NCI-H1694 treated with DMSO at 0.1 percent for 48 hours (cell line): Measurements from ENCODE around the gene THAP8.
A peak's percentile ranks its signal among the peaks of the same experiment; 100 is the strongest.

Source experiments
- DNase-seq: peaks from one replicate; lab custom pipeline; 2025; lab: John Stamatoyannopoulos, UW

The THAP8 gene

DNA sequence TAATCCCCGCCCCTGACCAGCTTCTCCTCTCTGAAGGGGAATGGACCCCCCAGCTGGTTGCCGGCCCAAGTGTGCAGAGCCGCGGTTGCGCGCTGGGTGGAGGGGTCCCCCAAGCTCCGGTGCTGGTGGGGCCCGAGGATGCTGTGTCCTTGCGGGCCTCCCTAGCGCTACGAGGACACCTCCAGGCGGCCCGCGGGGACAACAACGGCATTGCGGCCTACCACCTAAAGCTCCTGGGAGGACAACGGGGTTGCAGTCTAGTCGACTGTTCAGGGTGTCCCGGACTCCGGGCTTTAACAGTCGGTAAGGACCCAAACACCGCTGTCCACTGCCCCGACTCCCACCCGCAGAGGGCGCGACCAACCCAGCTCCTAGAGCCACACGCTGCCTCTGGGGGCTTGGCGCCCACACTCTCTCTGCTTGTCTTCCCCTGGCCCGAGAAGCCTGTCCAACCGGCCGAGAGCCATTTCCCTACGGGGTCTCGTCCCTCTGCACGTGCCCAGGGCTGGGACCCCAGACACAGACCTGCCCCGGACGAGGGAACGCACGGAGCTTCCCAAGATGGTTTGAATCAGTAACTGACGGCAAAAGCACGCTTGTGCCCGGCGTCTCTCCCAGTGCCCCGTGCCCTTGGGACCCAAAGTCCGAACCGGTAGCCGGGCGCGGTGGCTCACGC lies 60.0 kb downstream of the THAP8 start:
- DNase-seq = no peak

DNA sequence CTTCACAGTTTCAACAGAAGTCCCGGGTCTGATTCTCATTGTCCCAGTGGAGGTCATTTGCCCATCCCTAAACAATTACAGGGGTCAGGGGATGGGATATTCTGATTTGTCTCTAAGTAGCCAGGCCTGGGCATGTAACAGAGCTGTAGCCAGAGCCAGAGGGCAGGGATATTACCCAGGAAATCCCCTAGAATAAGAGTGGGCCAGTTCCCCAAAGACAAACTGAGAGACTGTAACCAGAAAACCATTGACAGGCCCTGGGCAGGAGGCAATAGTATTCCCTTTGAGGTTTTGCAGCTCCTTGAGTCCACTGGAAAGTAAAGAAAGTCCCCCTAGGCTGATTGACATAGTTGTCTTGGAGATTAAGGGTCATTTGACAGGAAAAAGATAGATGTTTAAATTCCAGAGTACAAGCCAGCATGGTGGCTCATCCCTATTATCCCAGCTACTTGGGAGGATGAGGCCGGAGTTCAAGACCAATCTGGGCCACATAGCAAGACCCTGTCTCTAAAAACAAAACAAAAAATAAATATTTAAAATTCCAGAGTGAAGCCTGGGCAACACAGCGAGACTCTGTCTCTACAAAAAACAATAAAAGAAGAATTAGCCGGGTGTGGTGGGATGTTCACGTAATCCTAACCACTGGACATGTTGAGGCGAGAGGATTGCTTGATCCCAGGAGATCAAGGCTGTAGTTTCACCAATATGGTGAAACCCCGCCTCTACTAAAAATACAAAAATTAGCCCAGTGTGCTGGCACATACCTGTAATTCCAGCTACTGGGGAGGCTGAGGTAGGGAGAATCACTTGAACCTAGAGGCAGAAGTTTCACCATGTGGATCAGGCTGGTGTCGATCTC lies 60.9 kb downstream of the THAP8 start:
- DNase-seq = no peak

DNA sequence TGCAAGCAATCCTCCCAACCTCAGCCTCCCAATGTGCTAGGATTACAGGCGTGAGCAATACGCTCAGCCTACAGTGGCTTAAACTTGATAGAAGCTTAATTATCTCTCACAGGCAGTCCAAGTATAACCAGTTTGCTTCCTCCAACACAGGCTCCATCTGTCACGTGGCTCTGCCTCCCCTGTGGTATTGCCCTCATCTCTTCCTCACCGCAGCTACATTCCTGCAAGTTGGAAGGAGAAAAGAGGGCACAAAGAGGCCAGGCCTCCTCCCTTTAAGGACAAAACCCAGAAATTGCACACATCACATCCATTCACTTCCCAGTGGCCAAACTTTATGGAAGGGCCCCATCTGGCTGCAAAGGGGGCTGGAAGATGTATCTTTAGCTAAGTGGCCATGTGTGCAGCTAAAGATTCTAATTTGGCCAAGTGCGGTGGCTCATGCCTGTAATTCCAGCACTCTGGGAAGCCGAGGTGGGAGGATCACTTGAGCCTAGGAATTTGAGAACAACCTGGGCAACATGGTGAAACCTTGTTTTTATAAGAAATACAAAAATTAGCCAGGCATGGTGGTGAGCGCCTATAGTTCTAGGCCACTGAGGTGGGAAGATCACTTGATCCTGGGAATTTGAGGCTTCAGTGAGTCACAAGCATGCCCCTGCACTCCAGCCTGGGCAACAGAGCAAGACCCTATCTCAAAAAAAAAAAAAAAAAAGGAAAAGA lies 62.2 kb downstream of the THAP8 start:
- DNase-seq = no peak

- no peak for DNase-seq
Observed at GRCh38 chr19:35990771-35991730, 63.0 kb downstream of the THAP8 start.

DNA sequence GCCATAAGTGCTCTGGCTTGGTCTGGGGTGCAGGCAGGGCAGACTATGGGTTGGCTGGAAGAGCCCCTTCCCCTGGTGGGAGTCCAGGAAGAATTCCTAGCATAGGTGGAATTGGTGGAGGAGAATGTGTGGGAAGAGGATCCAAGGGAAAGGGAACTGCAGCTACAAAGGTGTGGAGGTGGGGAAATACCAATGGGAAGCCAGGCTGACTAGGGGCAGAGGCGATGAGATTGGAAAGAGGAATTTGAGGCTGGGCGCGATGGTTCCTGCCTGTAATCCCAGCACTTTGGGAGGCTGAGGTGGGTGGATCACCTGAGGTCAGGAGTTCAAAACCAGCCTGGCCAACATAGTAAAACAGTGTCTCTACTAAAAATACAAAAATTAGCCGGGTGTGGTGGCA lies 63.9 kb downstream of the THAP8 start:
- no peak for DNase-seq

- no peak for DNase-seq
Observed at GRCh38 chr19:35988824-35989223, 65.3 kb downstream of the THAP8 start.

- no peak for DNase-seq
Observed at GRCh38 chr19:35987571-35987896, 66.6 kb downstream of the THAP8 start.

DNA sequence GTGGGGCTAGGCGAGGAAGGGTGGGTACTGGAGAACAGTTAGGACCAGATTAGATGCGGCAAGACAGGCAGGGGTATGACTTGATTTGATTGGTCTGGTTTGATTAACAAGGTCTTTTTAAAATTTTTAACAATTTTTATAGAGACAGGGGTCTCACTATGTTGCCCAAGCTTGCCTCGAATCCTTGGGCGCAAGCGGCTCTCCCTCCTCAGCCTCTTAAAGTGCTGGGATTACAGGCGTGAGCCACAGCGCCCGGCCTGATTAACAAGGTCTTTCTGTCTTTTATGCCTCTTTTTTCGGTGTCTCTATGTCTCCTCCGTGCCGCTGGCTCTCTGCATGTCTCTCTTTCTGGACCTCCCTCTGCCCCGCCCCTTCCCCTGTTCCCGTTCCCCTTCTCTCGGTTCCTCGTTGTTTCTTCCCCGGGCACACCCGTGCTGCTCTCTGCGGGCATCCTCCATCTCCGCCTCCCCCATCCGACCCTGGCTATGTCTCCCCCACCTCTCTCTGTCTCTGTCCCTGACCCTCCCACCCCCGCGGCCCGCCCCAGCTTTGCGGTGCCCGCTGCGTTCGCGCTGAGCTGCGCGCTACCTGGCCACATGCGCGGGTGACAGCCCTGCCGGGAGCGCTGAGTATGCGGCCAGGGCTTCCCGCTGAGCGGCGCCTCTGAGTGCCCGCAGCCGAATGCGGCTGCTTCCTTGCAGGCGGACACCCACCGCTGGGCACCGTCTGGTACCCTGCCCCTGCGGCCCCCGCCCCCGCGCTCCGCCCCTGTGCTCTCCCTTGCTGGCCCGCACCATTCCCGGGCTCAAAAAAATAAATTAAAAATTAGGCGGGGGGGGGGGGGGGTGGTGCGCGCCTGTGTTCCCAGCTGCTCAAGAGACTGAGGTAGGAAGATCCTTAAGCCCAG lies 67.2 kb downstream of the THAP8 start:
- DNase-seq = peak; percentile 67

- no peak for DNase-seq
Observed at GRCh38 chr19:35986111-35986510, 68.0 kb downstream of the THAP8 start.
